CD14-positive monocyte (primary cell): ENCODE results near the gene MCU. TPM values are rescaled to one million over a fixed set of nuclear protein-coding genes. Genes with fewer than 3 reads are reported as not detected.

Experiments
- DNase-seq, 3 donors: peaks; one replicate each; pipeline ENCODE4 v3.0.0-alpha.2; 2011 to 2022
- H2AFZ ChIP-seq: 2 replicates; pipeline ENCODE4 v1.6.0; 2012; ENCODE audit warnings: mild to moderate bottlenecking, low read depth, low read length, inconsistent platforms; ENCODE audit not compliant: insufficient read depth, poor library complexity, severe bottlenecking
- H3K27ac ChIP-seq, 2 donors: 1 replicate in 1 of 2; 2 replicates in 1 of 2; pipeline ENCODE4 v1.5.1; 2012 to 2013; ENCODE audit warnings: low read length in 2 of 2, control low read depth in 1 of 2, inconsistent platforms in 1 of 2, low read depth in 1 of 2, mild to moderate bottlenecking in 1 of 2
- H3K27me3 ChIP-seq, 2 donors: one replicate each; pipeline versions ENCODE4 v1.6.0 to v1.6.1; 2011 to 2013; ENCODE audit warnings: low read length in 2 of 2; ENCODE audit not compliant: control insufficient read depth in 2 of 2, insufficient read depth in 2 of 2
- H3K36me3 ChIP-seq, 2 donors: replicated peaks in 1 of 2; 1 replicate in 1 of 2; 2 replicates in 1 of 2; pipeline versions ENCODE4 v1.5.1 to v1.6.1; 2012 to 2013; ENCODE audit warnings: low read length in 2 of 2, control low read depth in 1 of 2, inconsistent platforms in 1 of 2, mild to moderate bottlenecking in 1 of 2; ENCODE audit not compliant: insufficient read depth in 2 of 2, control insufficient read depth in 1 of 2
- H3K4me1 ChIP-seq, 2 donors: 1 replicate in 1 of 2; 2 replicates in 1 of 2; pipeline versions ENCODE4 v1.5.1 to v1.6.1; 2012 to 2013; ENCODE audit warnings: low read length in 2 of 2, control low read depth in 1 of 2, inconsistent platforms in 1 of 2, mild to moderate bottlenecking in 1 of 2, moderate library complexity in 1 of 2; ENCODE audit not compliant: insufficient read depth in 2 of 2, control insufficient read depth in 1 of 2
- H3K4me2 ChIP-seq: replicated peaks from 2 replicates; pipeline ENCODE3; 2012; ENCODE audit warnings: low read length, moderate library complexity, mild to moderate bottlenecking; ENCODE audit not compliant: poor library complexity, severe bottlenecking; ENCODE audit errors: extremely low read depth
- H3K4me3 ChIP-seq, 3 experiments: fragments of 200-600 bp in 1 of 3; sonication (generic) in 1 of 3; replicated peaks in 1 of 3; 1 replicate in 2 of 3; 2 replicates in 1 of 3; pipeline ENCODE4 v1.5.1; 2011 to 2013; ENCODE audit warnings: low read length in 3 of 3, mild to moderate bottlenecking in 3 of 3, control low read depth in 2 of 3, low read depth in 2 of 3, inconsistent platforms in 1 of 3, moderate library complexity in 1 of 3
- H3K79me2 ChIP-seq: 2 replicates; pipeline ENCODE4 v1.6.0; 2012; ENCODE audit warnings: mild to moderate bottlenecking, control low read depth, inconsistent platforms, low read length, moderate library complexity; ENCODE audit not compliant: insufficient read depth
- H3K9ac ChIP-seq: 2 replicates; pipeline ENCODE4 v1.6.0; 2017; ENCODE audit warnings: low read length, mild to moderate bottlenecking; ENCODE audit not compliant: insufficient read depth, poor library complexity, severe bottlenecking
- H3K9me3 ChIP-seq, 2 donors: replicated peaks in 1 of 2; 1 replicate in 1 of 2; 2 replicates in 1 of 2; pipeline versions ENCODE4 v1.5.1 to v1.6.1; 2012 to 2013; ENCODE audit warnings: low read length in 2 of 2, control low read depth in 1 of 2; ENCODE audit not compliant: control insufficient read depth in 1 of 2, insufficient read depth in 1 of 2
- H4K20me1 ChIP-seq: 2 replicates; pipeline ENCODE4 v1.6.0; 2012; ENCODE audit warnings: mild to moderate bottlenecking, low read length, control low read depth, moderate library complexity; ENCODE audit not compliant: insufficient read depth
- H3K27ac Mint-ChIP-seq, 7 donors: one replicate each; pipeline ENCODE4 v1.8.0; 2020; ENCODE audit warnings: mild to moderate bottlenecking in 7 of 7, mixed read lengths in 7 of 7, moderate library complexity in 6 of 7, inconsistent platforms in 2 of 7
- H3K27me3 Mint-ChIP-seq, 3 donors: one replicate each; pipeline ENCODE4 v1.8.0; 2021 to 2022; ENCODE audit warnings: low read depth in 3 of 3, mild to moderate bottlenecking in 3 of 3, mixed read lengths in 3 of 3, moderate library complexity in 3 of 3, inconsistent platforms in 1 of 3
- H3K36me3 Mint-ChIP-seq, 2 donors: one replicate each; pipeline ENCODE4 v1.8.0; 2020; ENCODE audit warnings: mixed read lengths in 2 of 2, inconsistent platforms in 1 of 2, mild to moderate bottlenecking in 1 of 2
- H3K4me1 Mint-ChIP-seq: one replicate; pipeline ENCODE4 v1.8.0; 2020; ENCODE audit warnings: mild to moderate bottlenecking, mixed read lengths
- H3K4me3 Mint-ChIP-seq, 2 donors: one replicate each; pipeline ENCODE4 v1.8.0; 2020; ENCODE audit warnings: mild to moderate bottlenecking in 2 of 2, mixed read lengths in 2 of 2, moderate library complexity in 1 of 2
- H3K9me3 Mint-ChIP-seq, 7 donors: one replicate each; pipeline ENCODE4 v1.8.0; 2020 to 2022; ENCODE audit warnings: mixed read lengths in 7 of 7, mild to moderate bottlenecking in 6 of 7, moderate library complexity in 6 of 7, inconsistent platforms in 2 of 7
- CTCF ChIP-seq: fragments of 200-600 bp; IDR thresholded peaks from one replicate; pipeline ENCODE4 v1.8.0; 2022; ENCODE audit warnings: antibody characterized with exemption, mild to moderate bottlenecking
- WGBS: methylation state at CpG from one replicate; pipeline ENCODE4 v1.1.5; 2013; ENCODE audit warnings: missing lambda C conversion rate; ENCODE audit not compliant: insufficient coverage; 5-methylcytosine and 5-hydroxymethylcytosine counted together
- intact Hi-C, 2 donors: fragments of 100-400 bp; cut with micrococcal nuclease; formaldehyde crosslinking; loops; one replicate each; pipeline versions ENCODE4 v1.15.0 to v1.15.1; 2023
- polyA plus RNA-seq, 3 donors: library from polyadenylated mRNA; depleted of rRNA in 1 of 3; unstranded in 2 of 3; stranded (reverse) in 1 of 3; fragments of 300-500 nt in 2 of 3; fragments of >200 nt in 1 of 3; fragmentation: Illumina TruSeq in 2 of 3; gene quantifications; 1 replicate in 2 of 3; 2 replicates in 1 of 3; pipeline ENCODE4 v1.2.3, GENCODE V29; 2012 to 2021

MCU gene
- polyA plus RNA-seq, 3 donors: 11.7 to 23.1 (median 16.5) TPM

- no peak overlapping the region for H3K4me2 ChIP-seq
- Mint-ChIP-seq H3K36me3 (peaks cover 2 to 3% of the 10 kb centered on the region in 2 donors), H3K9me3 (no peaks in the 10 kb centered on the region), H3K4me1 (peaks cover 19% of the 10 kb centered on the region), H3K27ac (no peak overlapping the region), H3K27me3 (no peaks in the 10 kb centered on the region), H3K4me3 (no peak overlapping the region)
- H3K36me3 ChIP-seq: no peaks in the 10 kb centered on the region
- no CpG with 5 or more reads among the region's 2 CpGs for WGBS
- no peak for DNase-seq
- TF ChIP-seq CTCF: no peak
- H3K4me1 ChIP-seq: peaks cover 0 to 8% of the 10 kb centered on the region in 2 donors
- no peak overlapping the region for H3K27ac ChIP-seq
- intact Hi-C loops: no loop called here
- H3K9ac ChIP-seq: no peak overlapping the region
- no peaks in the 10 kb centered on the region for H3K9me3 ChIP-seq
- H2AFZ ChIP-seq: no peak overlapping the region
- H3K27me3 ChIP-seq: no peaks in the 10 kb centered on the region
- no peak overlapping the region for H3K4me3 ChIP-seq
- peaks cover 3% of the 10 kb centered on the region for H3K79me2 ChIP-seq
- H4K20me1 ChIP-seq: no peaks in the 10 kb centered on the region
These were observed 122.3 kb downstream of the MCU start for GRCh38 chr10:72814099-72814790.

- Histone ChIP-seq H3K79me2 (peaks cover 10% of the 10 kb centered on the region), H3K9ac (no peak overlapping the region), H3K27ac (no peak overlapping the region), H3K36me3 (peaks cover 0 to 3% of the 10 kb centered on the region in 2 donors), H3K4me1 (peaks cover 0 to 8% of the 10 kb centered on the region in 2 donors), H3K4me2 (no peak overlapping the region), H3K4me3 (no peak overlapping the region), H3K27me3 (no peaks in the 10 kb centered on the region), H4K20me1 (no peaks in the 10 kb centered on the region), H3K9me3 (no peaks in the 10 kb centered on the region), H2AFZ (no peak overlapping the region)
- no peak for DNase-seq
- Mint-ChIP-seq H3K27ac (no peak overlapping the region), H3K4me1 (peaks cover 20% of the 10 kb centered on the region), H3K4me3 (no peak overlapping the region), H3K9me3 (no peaks in the 10 kb centered on the region), H3K36me3 (peaks cover 2 to 6% of the 10 kb centered on the region in 2 donors), H3K27me3 (no peaks in the 10 kb centered on the region)
- intact Hi-C loops: no loop called here
- WGBS: no CpG with 5 or more reads among the region's 1 CpG
- TF ChIP-seq CTCF: no peak
These were observed 124.6 kb downstream of the MCU start for GRCh38 chr10:72816565-72816964.
